Heart left ventricle (tissue), 13 donors: ENCODE measurements around the gene CDC42EP1.

Source experiments
- CTCF ChIP-seq, 12 donors: fragments of 200-600 bp; sonication (generic) in 4 of 12; IDR thresholded peaks; one replicate each; pipeline versions ENCODE4 v1.5.0 to v1.8.0; 2018 to 2022; ENCODE audit warnings: antibody characterized with exemption in 12 of 12, mild to moderate bottlenecking in 5 of 12
- POLR2A ChIP-seq, 2 donors: fragments of 450-650 bp; IDR thresholded peaks; one replicate each; pipeline ENCODE4 v1.6.1; 2017; ENCODE audit warnings: antibody characterized with exemption in 2 of 2, mild to moderate bottlenecking in 2 of 2, moderate library complexity in 2 of 2
- donor health status: ischemic (EF 13 %, LVEDD 7.1; RV severe dilation, severe dysfunction).
- donor health status: DM: no; HTN: yes; CAD: no.
- donor health status: DM: no; HTN: no; CAD: no.
- donor health status: ischemic (EF 25% LVEDD 6.9; RV normal size, moderate dysfunction).
- donor health status: ischemic (EF 25% LVEDD 5.7; RV mildly dilated, moderate dysfunction).
- donor health status: ischemic (EF 35%, LVEDD 5.7; RV mildly dilated, moderate dysfunction).
- donor health status: nonischemic (EF 11% LVEDD 7.7; RV severe dilation, severe dysfunction).
- donor health status: DM: yes; HTN: yes; CAD: no.
- donor health status: PGD.
- donor health status: ischemic (EF 29% LVEDD 5.4; RV normal size, mild dysfunction).
- donor health status: nonischemic (EF 23%, LVEDD 6.1; RV moderate dilation, normal function).

GRCh38 chr22:37570661-37570976 lies 10.3 kb downstream of the CDC42EP1 start:
- TF ChIP-seq CTCF (IDR thresholded peaks at IDR 0.05): no peak
- no peak for TF ChIP-seq POLR2A (IDR thresholded peaks at IDR 0.05)
